Measurements from ENCODE around the gene MDM4. TPM values are rescaled to one million over a fixed set of nuclear protein-coding genes. Genes with fewer than 3 reads are reported as not detected.

MDM4 gene
- total RNA-seq, 1 experiment from 2014 or later, result 174 TPM

DNA sequence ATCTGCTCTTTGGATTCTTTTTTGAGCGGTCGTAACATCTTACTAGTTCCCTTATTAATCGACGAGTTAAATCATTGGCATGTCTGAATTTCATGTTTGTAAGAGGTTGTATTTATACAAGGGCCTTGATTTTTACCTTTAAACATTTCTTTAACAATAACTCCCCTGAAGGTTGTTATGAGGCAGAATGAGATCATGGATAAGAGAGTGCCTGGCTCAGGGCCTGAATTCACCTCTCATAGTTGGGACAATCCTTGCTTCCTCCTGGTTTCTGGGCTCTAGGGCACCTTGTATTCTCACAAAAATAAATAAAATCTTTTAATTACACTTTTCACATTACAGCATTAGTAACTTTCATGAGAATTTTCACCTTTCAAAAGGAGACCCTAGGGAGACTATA, 55.4 kb downstream of the MDM4 start:
- POLR2A ChIA-PET, result no interaction called here
- Mint-ChIP-seq H3K36me3 (ENCODE audit: insufficient read depth, unreplicated experiment) (no peaks in the 10 kb centered on the region), H3K27ac (ENCODE audit: low read depth, unreplicated experiment) (no peak overlapping the region), H3K27me3 (ENCODE audit: insufficient read depth, unreplicated experiment) (peaks cover 8% of the 10 kb centered on the region), H3K4me3 (ENCODE audit: unreplicated experiment) (no peak overlapping the region), H3K9me3 (ENCODE audit: unreplicated experiment) (no peaks in the 10 kb centered on the region), H3K4me1 (ENCODE audit: insufficient read depth, unreplicated experiment) (no peaks in the 10 kb centered on the region)
- BruUV-seq (replicated peaks), result no TSS peak
- TF ChIP-seq, protein P1, sequence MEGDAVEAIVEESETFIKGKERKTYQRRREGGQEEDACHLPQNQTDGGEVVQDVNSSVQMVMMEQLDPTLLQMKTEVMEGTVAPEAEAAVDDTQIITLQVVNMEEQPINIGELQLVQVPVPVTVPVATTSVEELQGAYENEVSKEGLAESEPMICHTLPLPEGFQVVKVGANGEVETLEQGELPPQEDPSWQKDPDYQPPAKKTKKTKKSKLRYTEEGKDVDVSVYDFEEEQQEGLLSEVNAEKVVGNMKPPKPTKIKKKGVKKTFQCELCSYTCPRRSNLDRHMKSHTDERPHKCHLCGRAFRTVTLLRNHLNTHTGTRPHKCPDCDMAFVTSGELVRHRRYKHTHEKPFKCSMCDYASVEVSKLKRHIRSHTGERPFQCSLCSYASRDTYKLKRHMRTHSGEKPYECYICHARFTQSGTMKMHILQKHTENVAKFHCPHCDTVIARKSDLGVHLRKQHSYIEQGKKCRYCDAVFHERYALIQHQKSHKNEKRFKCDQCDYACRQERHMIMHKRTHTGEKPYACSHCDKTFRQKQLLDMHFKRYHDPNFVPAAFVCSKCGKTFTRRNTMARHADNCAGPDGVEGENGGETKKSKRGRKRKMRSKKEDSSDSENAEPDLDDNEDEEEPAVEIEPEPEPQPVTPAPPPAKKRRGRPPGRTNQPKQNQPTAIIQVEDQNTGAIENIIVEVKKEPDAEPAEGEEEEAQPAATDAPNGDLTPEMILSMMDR (IDR thresholded peaks at IDR 0.05; ENCODE audit: unreplicated experiment), result no peak
- CTCF ChIA-PET, result interaction anchor here (0.7 to 43.9 kb wide), 4 partner anchors 41 to 229 kb away, joined by 3 to 1156 read pairs (median 4); no protein-coding TSS in a partner anchor
- intact Hi-C loops (cut with micrococcal nuclease), result no loop called here
- DNase-seq (ENCODE audit: unreplicated experiment), result no peak

- Mint-ChIP-seq H3K27ac (ENCODE audit: low read depth, unreplicated experiment) (no peak overlapping the region), H3K4me3 (ENCODE audit: unreplicated experiment) (no peak overlapping the region), H3K9me3 (ENCODE audit: unreplicated experiment) (no peaks in the 10 kb centered on the region), H3K36me3 (ENCODE audit: insufficient read depth, unreplicated experiment) (no peaks in the 10 kb centered on the region), H3K4me1 (ENCODE audit: insufficient read depth, unreplicated experiment) (no peaks in the 10 kb centered on the region), H3K27me3 (ENCODE audit: insufficient read depth, unreplicated experiment) (peaks cover 8% of the 10 kb centered on the region)
- DNase-seq (ENCODE audit: unreplicated experiment), result no peak
- POLR2A ChIA-PET, result interaction anchor here (0.7 to 1.8 kb wide), 6 partner anchors 13 to 187 kb away, joined by 3 to 6 read pairs (median 3); no protein-coding TSS in a partner anchor
- intact Hi-C loops (cut with micrococcal nuclease), result no loop called here
- CTCF ChIA-PET, result interaction anchor here (0.6 to 43.9 kb wide), 10 partner anchors 7 to 369 kb away, joined by 3 to 1156 read pairs (median 4); no protein-coding TSS in a partner anchor
- BruUV-seq (replicated peaks), result no TSS peak
- TF ChIP-seq, protein P1 (IDR thresholded peaks at IDR 0.05; ENCODE audit: unreplicated experiment), result no peak
These were observed 57.0 kb downstream of the MDM4 start for GRCh38 chr1:204572923-204573922.

DNA sequence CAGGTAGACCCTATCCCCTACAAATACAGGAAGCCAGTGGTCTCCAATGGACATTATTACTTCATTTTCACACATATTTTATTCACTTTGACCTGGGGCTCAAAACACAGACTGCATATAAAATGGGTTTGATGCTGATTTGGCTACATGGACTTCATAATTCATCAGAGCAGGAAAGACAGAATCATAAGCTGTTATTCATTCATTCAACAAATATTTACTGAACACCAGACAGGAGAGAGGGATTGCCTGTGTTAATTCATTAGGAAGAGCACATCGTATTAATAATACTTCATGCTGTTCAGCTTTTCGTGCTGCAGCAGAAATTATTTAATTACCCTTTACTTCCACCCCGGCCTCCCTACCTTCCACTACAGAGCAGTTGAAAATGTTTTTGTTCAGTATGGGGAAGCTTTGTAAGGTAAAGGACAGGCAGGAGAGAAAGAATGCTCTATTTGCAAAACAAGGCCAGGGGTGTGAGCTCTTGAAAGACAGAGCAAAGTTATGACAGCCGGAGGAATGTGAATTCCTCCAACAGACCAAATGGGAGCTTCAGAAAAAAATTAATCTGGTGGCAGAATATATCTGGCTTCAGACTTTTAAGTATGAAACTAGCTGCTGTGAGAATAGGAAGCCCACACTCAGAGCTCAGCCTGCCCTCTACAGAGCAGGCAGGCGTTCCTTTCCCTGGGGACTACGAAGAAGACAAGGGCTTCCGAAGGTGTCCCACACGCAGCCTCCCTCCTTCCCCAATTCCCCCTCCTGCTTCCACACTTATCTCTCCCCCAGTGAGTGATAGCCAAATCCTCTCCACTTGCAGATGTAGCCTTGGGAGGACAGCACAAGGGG, 58.0 kb downstream of the MDM4 start:
- Mint-ChIP-seq H3K27ac (ENCODE audit: low read depth, unreplicated experiment) (no peak overlapping the region), H3K36me3 (ENCODE audit: insufficient read depth, unreplicated experiment) (no peaks in the 10 kb centered on the region), H3K4me3 (ENCODE audit: unreplicated experiment) (no peak overlapping the region), H3K4me1 (ENCODE audit: insufficient read depth, unreplicated experiment) (peaks cover 5% of the 10 kb centered on the region), H3K9me3 (ENCODE audit: unreplicated experiment) (no peaks in the 10 kb centered on the region), H3K27me3 (ENCODE audit: insufficient read depth, unreplicated experiment) (peaks cover 8% of the 10 kb centered on the region)
- CTCF ChIA-PET, result interaction anchor here (0.5 to 43.9 kb wide), 8 partner anchors 8 to 368 kb away, joined by 3 to 1156 read pairs (median 6); no protein-coding TSS in a partner anchor
- BruUV-seq (replicated peaks), result no TSS peak
- DNase-seq (ENCODE audit: unreplicated experiment), result no peak
- POLR2A ChIA-PET, result interaction anchor here (0.7 to 1.1 kb wide), 4 partner anchors 17 to 23 kb away, joined by 3 read pairs; no protein-coding TSS in a partner anchor
- TF ChIP-seq, protein P1 (IDR thresholded peaks at IDR 0.05; ENCODE audit: unreplicated experiment), result no peak
- intact Hi-C loops (cut with micrococcal nuclease), result no loop called here

GRCh38 chr1:204574865-204575163, 58.6 kb downstream of the MDM4 start:
- Mint-ChIP-seq H3K27ac (ENCODE audit: low read depth, unreplicated experiment) (no peak overlapping the region), H3K36me3 (ENCODE audit: insufficient read depth, unreplicated experiment) (no peaks in the 10 kb centered on the region), H3K27me3 (ENCODE audit: insufficient read depth, unreplicated experiment) (peaks cover 8% of the 10 kb centered on the region), H3K4me1 (ENCODE audit: insufficient read depth, unreplicated experiment) (peaks cover 5% of the 10 kb centered on the region), H3K4me3 (ENCODE audit: unreplicated experiment) (no peak overlapping the region), H3K9me3 (ENCODE audit: unreplicated experiment) (no peaks in the 10 kb centered on the region)
- no peak for DNase-seq (ENCODE audit: unreplicated experiment)
- ChIA-PET CTCF (interaction anchor here (4.9 to 43.9 kb wide), 2 partner anchors 9 to 226 kb away, joined by 42 to 1156 read pairs; no protein-coding TSS in a partner anchor), POLR2A (no interaction called here)
- intact Hi-C loops (cut with micrococcal nuclease), result no loop called here
- BruUV-seq (replicated peaks), result no TSS peak
- TF ChIP-seq, protein P1 (IDR thresholded peaks at IDR 0.05; ENCODE audit: unreplicated experiment), result no peak
